22Rv1 (cell line): ENCODE results near the gene MMP27.
"Not testable (repeated sequence)": the region's sequence is repeated elsewhere in the genome, so short reads cannot be mapped to it uniquely, and the experiment has no call there.

Source experiments
- H3K27ac ChIP-seq: fragments of 450-650 bp; 2 replicates; pipeline ENCODE4 v1.5.1; 2017
- CTCF ChIP-seq: fragments of 450-650 bp; IDR thresholded peaks from 2 replicates; pipeline ENCODE4 v1.5.1; 2017; ENCODE audit warnings: mild to moderate bottlenecking
- ZFX ChIP-seq: fragments of 450-650 bp; IDR thresholded peaks from 2 replicates; pipeline ENCODE4 v1.6.1; 2017; ENCODE audit warnings: antibody characterized with exemption, borderline replicate concordance

Gene MMP27

DNA sequence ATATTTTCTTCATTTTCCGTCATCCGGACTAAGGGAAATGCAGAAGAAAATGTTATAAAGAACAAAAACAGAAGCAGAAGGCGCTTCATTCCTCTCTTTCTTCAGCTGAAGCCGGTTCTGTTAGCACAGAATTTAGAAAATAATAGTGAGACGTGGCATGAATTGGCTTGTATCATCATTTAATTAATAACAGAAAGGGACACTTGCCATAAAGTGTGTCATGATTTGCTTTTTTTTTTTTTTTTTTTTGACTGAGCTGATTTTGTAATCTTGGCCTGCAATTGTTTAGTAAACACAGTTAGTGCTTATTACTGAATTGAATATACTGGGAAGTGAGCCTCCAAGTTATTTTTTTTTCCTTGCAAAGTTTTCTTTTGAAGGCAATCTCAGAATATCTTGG is at the start of gene MMP27:
MMP27 (minus strand) TSS at position 144 of the 400 bp plus-strand sequence; CDS start at position 89, 55 bp downstream.
- H3K27ac ChIP-seq: no peak within 1 kb of the TSS
- TF ChIP-seq ZFX (no peak), CTCF (no peak)

- no peak overlapping the region for H3K27ac ChIP-seq
- TF ChIP-seq CTCF (no peak), ZFX (no peak)
These were observed 47.7 kb upstream of the MMP27 start for GRCh38 chr11:102753267-102753666.

DNA sequence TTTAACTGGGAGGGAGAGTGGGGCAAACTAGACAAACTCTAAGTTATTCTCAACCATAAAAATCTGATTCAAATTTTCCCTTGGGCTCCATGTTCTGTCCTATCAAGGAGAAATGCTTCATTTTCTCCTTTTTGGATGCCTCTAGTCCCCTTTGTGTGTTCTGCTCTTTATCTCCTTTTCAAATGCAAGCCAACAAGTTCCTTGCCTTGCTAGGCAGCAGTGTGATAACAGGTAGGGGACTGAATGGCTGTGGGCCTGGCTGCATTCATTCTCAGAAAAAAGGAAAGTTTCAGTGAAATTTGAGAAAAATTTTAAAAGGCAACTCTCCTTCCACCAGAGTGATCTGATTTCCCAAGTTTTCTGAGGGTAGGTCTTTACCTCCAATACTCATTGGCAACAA is 46.1 kb upstream of the MMP27 start:
- H3K27ac ChIP-seq: no peak overlapping the region
- no peak for TF ChIP-seq CTCF
- no peak for TF ChIP-seq ZFX

DNA sequence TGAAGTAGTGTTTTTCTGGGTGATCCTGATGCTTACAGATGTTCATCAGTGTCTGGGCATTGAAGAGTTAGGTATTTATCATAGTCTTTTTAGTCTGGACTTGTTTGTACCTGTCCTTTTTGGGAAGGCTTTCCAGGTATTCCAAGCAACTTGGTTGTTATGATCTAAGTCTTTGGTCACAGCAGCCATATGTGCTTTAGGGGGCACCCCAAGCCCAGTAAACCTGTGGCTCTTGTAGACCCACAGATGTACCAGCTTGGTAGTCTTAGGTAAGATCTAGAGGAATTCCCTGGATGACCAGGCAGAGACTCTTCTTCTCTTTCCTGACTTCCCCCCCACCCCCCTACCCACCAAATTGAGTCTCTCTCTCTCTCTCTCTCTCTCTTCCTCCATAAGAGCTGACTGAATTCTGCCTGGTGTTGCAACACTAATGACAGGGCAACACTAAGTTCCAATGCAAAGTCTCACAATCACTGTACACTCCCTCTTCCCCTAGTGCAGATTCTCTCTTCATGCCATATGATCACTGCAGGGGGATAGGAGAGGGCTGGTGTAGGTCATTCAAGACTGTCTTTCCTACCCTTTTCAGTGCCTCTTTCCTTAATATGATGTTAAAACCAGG is 43.6 kb upstream of the MMP27 start:
- TF ChIP-seq CTCF (no peak), ZFX (no peak)
- H3K27ac ChIP-seq: no peak overlapping the region

- peak overlapping the region; percentile 61 for H3K27ac ChIP-seq
These were observed 41.4 kb upstream of the MMP27 start for GRCh38 chr11:102746746-102747578.

GRCh38 chr11:102734650-102735049 is 29.1 kb upstream of the MMP27 start:
- TF ChIP-seq ZFX: no peak
- TF ChIP-seq CTCF: no peak
- H3K27ac ChIP-seq: no peak overlapping the region

GRCh38 chr11:102733232-102733875 is 27.8 kb upstream of the MMP27 start:
- H3K27ac ChIP-seq: no peak overlapping the region
- TF ChIP-seq ZFX (no peak), CTCF (peak; percentile 95)

DNA sequence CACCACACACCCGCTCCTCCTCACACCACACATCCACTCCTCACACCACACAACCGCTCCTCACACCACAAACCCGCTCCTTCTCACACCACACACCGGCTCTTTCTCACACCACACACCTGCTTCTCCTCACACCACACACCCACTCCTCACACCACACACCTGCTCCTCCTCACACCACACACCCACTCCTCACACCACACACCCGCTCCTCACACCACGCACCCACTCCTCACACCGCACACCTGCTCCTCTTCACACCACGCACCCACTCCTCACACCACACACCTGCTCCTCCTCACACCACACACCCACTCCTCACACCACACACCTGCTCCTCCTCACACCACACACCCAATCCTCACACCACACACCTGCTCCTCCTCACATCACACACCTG is 25.4 kb upstream of the MMP27 start:
- not testable (repeated sequence) for H3K27ac ChIP-seq
